Right cardiac atrium (tissue), 5 donors: ENCODE data around the gene PPIP5K2. TPM values are rescaled to one million over a fixed set of nuclear protein-coding genes. Genes with fewer than 3 reads are reported as not detected.

ENCODE experiments used
- ATAC-seq, 2 donors: fragments of 200-7000 bp; cut with Tn5 transposase; one replicate each; pipeline versions ENCODE4 v1.8.0 to v1.9.1; 2020; ENCODE audit warnings: moderate library complexity in 2 of 2, mild to moderate bottlenecking in 1 of 2
- DNase-seq, 3 donors: peaks; one replicate each; pipeline ENCODE4 v3.0.0-alpha.2; 2020
- H3K27ac ChIP-seq: one replicate; pipeline ENCODE4 v1.5.1; 2013; ENCODE audit warnings: mild to moderate bottlenecking, low read length, control low read depth, moderate library complexity
- H3K27me3 ChIP-seq: one replicate; pipeline ENCODE4 v1.6.1; 2013; ENCODE audit not compliant: control insufficient read depth, insufficient read depth
- H3K4me1 ChIP-seq: one replicate; pipeline ENCODE4 v1.6.1; 2013; ENCODE audit warnings: low read length; ENCODE audit not compliant: control insufficient read depth, insufficient read depth
- H3K4me3 ChIP-seq: one replicate; pipeline ENCODE4 v1.5.1; 2013; ENCODE audit warnings: low read length, control low read depth
- H3K9me3 ChIP-seq: one replicate; pipeline ENCODE4 v1.6.1; 2013; ENCODE audit warnings: low read length; ENCODE audit not compliant: control insufficient read depth
- WGBS: extraction: QIAGEN DNeasy Blood & Tissue Kit; methylation state at CpG from one replicate; pipeline ENCODE4 v1.1.7; 2013; 5-methylcytosine and 5-hydroxymethylcytosine counted together
- intact Hi-C, 4 donors: fragments of 100-400 bp; cut with DNase I; formaldehyde crosslinking; loops; one replicate each; pipeline versions ENCODE4 v1.11.0 to v1.14.0; 2022 to 2023
- polyA plus RNA-seq: library from polyadenylated mRNA; stranded (reverse); fragments of 200-250 nt; gene quantifications from one replicate; pipeline ENCODE4 v1.2.3, GENCODE V29; 2013
- total RNA-seq, 4 donors: library from RNA; stranded (reverse); fragmentation: NEBNext Ultra II Directional; extraction: Animal tissue kit (Norgen Biotek cat#: 25700); gene quantifications; one replicate each; pipeline ENCODE4 v1.2.1, GENCODE V29; 2021
- donor health status: healthy with polysubstance abuse.
- donor health status: DM: no; HTN: yes; CAD: no.
- donor health status: DM: no; HTN: no; CAD: no.
- donor health status: DM: no; HTN: yes; CAD: no; lungs with severe emphysema.
- donor health status: DM: yes; HTN: yes; CAD: no.

PPIP5K2 gene
- total and polyA plus RNA-seq, 5 donors, result 14.1 to 40.8 (median 37.8) TPM

GRCh38 chr5:103101079-103101750, 18.9 kb upstream of the PPIP5K2 start:
- DNase-seq (no peak), ATAC-seq (no peak)
- Histone ChIP-seq H3K27me3 (no peaks in the 10 kb centered on the region), H3K9me3 (no peaks in the 10 kb centered on the region), H3K4me3 (no peak overlapping the region), H3K4me1 (no peaks in the 10 kb centered on the region), H3K27ac (no peak overlapping the region)
- 86% methylated on average over 6 of the region's 6 CpGs for WGBS
- intact Hi-C loops, result no loop called here

GRCh38 chr5:103102234-103102633, 17.9 kb upstream of the PPIP5K2 start:
- no peak overlapping the region for H3K27ac ChIP-seq

GRCh38 chr5:103108086-103108485, 12.0 kb upstream of the PPIP5K2 start:
- no peak overlapping the region for H3K27ac ChIP-seq
- DNase-seq (no peak), ATAC-seq (no peak)
- no peak overlapping the region for H3K4me3 ChIP-seq
- no peaks in the 10 kb centered on the region for H3K9me3 ChIP-seq
- intact Hi-C loops, result no loop called here
- H3K27me3 ChIP-seq, result no peaks in the 10 kb centered on the region
- no peaks in the 10 kb centered on the region for H3K4me1 ChIP-seq
- WGBS, result 89% methylated on average over 2 of the region's 2 CpGs

More at GRCh38 chr5:103102234-103102633, 17.9 kb upstream of the PPIP5K2 start:
- intact Hi-C loops, result no loop called here
- ATAC-seq (no peak), DNase-seq (no peak)
- Histone ChIP-seq H3K9me3 (no peaks in the 10 kb centered on the region), H3K4me1 (no peaks in the 10 kb centered on the region), H3K4me3 (no peak overlapping the region), H3K27me3 (no peaks in the 10 kb centered on the region)
- WGBS, result 73% methylated on average over 1 of the region's 1 CpG

GRCh38 chr5:103109277-103109676, 10.8 kb upstream of the PPIP5K2 start:
- H3K27ac ChIP-seq, result no peak overlapping the region
- no peak overlapping the region for H3K4me3 ChIP-seq
- ATAC-seq (no peak), DNase-seq (no peak)
- no peaks in the 10 kb centered on the region for H3K4me1 ChIP-seq
- no peaks in the 10 kb centered on the region for H3K27me3 ChIP-seq
- WGBS, result 83% methylated on average over 1 of the region's 1 CpG
- intact Hi-C loops, result no loop called here
- H3K9me3 ChIP-seq, result no peaks in the 10 kb centered on the region

GRCh38 chr5:103110403-103110802, 9.7 kb upstream of the PPIP5K2 start:
- no peak for ATAC-seq
- H3K4me3 ChIP-seq, result no peak overlapping the region
- H3K27me3 ChIP-seq, result no peaks in the 10 kb centered on the region
- no peak for DNase-seq
- no peaks in the 10 kb centered on the region for H3K9me3 ChIP-seq
- 97% methylated on average over 2 of the region's 2 CpGs for WGBS
- no peaks in the 10 kb centered on the region for H3K4me1 ChIP-seq
- no peak overlapping the region for H3K27ac ChIP-seq
- intact Hi-C loops, result no loop called here

- ATAC-seq (no peak), DNase-seq (no peak)
- no peak overlapping the region for H3K4me3 ChIP-seq
- H3K27ac ChIP-seq, result no peak overlapping the region
- no peaks in the 10 kb centered on the region for H3K9me3 ChIP-seq
- intact Hi-C loops, result no loop called here
- H3K27me3 ChIP-seq, result no peaks in the 10 kb centered on the region
- no peaks in the 10 kb centered on the region for H3K4me1 ChIP-seq
- 63% methylated on average over 2 of the region's 2 CpGs for WGBS
Measured at GRCh38 chr5:103111468-103111867, 8.6 kb upstream of the PPIP5K2 start.

- DNase-seq (no peak), ATAC-seq (no peak)
- Histone ChIP-seq H3K4me3 (no peak overlapping the region), H3K27ac (no peak overlapping the region), H3K27me3 (no peaks in the 10 kb centered on the region), H3K4me1 (no peaks in the 10 kb centered on the region), H3K9me3 (no peaks in the 10 kb centered on the region)
- intact Hi-C loops, result no loop called here
- WGBS, result 94% methylated on average over 2 of the region's 2 CpGs
Measured at GRCh38 chr5:103112910-103113309, 7.2 kb upstream of the PPIP5K2 start.

- intact Hi-C loops, result no loop called here
- no peak overlapping the region for H3K27ac ChIP-seq
- H3K4me3 ChIP-seq, result no peak overlapping the region
- no peaks in the 10 kb centered on the region for H3K9me3 ChIP-seq
- no peaks in the 10 kb centered on the region for H3K4me1 ChIP-seq
- no peaks in the 10 kb centered on the region for H3K27me3 ChIP-seq
- WGBS, result 86% methylated on average over 2 of the region's 2 CpGs
- DNase-seq (no peak), ATAC-seq (no peak)
Measured at GRCh38 chr5:103114440-103114839, 5.7 kb upstream of the PPIP5K2 start.

- H3K27me3 ChIP-seq, result no peaks in the 10 kb centered on the region
Measured at GRCh38 chr5:103117471-103117991, 2.6 kb upstream of the PPIP5K2 start.

GRCh38 chr5:103119070-103119764, 884 bp upstream of the PPIP5K2 start:
- DNase-seq (no peak), ATAC-seq (no peak)
- Histone ChIP-seq H3K4me1 (peaks cover 2% of the 10 kb centered on the region), H3K27me3 (no peaks in the 10 kb centered on the region), H3K9me3 (no peaks in the 10 kb centered on the region), H3K4me3 (peak overlapping the region; percentile 92), H3K27ac (peak overlapping the region; percentile 100)
- intact Hi-C loops, result no loop called here
- under 1% methylated on average over 15 of the region's 15 CpGs for WGBS

More at GRCh38 chr5:103117471-103117991, 2.6 kb upstream of the PPIP5K2 start:
- Histone ChIP-seq H3K4me3 (no peak overlapping the region), H3K9me3 (no peaks in the 10 kb centered on the region), H3K27ac (no peak overlapping the region), H3K4me1 (no peaks in the 10 kb centered on the region)
- ATAC-seq, result no peak
- intact Hi-C loops, result no loop called here
- no peak for DNase-seq
- WGBS, result 96% methylated on average over 4 of the region's 4 CpGs

- peak overlapping the region; percentile 92 for H3K4me3 ChIP-seq
- peak overlapping the region; percentile 79 for H3K27ac ChIP-seq
- H3K9me3 ChIP-seq, result no peaks in the 10 kb centered on the region
- 1% methylated on average over 17 of the region's 17 CpGs for WGBS
- DNase-seq (peak in 1 of 3 donors; percentile 11), ATAC-seq (peak; percentile 1 to 3)
- H3K27me3 ChIP-seq, result no peaks in the 10 kb centered on the region
- peaks cover 2% of the 10 kb centered on the region for H3K4me1 ChIP-seq
- intact Hi-C loops, result no loop called here
Measured at GRCh38 chr5:103120607-103121200, 603 bp downstream of the PPIP5K2 start.
